Measurements from ENCODE around the gene MCTP1.

DNA sequence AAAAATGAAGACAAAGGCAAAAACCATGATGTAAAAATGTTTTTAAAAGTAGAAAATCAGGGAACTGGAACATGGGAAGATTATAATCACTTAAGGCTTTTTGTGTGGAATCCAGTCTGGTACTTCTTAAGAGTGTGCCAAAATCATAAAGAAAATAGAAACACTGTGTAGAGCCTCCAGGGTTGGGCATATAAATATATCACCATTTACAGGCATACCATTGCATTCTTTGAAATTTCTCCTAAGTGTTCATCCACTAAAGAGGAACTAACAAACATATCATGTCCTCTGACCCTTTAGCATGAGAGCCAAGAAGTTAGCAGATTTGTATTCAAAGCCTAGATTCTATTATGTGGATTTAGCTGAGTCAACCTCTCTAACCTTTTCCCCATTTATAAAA, 573.1 kb downstream of the MCTP1 start:
- TF ChIP-seq CTCF (IDR thresholded peaks at IDR 0.05) (no peak), POLR2A (IDR thresholded peaks at IDR 0.05) (no peak)
